Calu3 (cell line): ENCODE results near the gene CPNE7. TPM values are rescaled to one million over a fixed set of nuclear protein-coding genes. Genes with fewer than 3 reads are reported as not detected.

Experiments
- BruUV-seq: library from RNA; stranded (reverse); fragments of 400-500 nt; replicated peaks from 2 replicates; lab custom pipeline; 2021; lab: Mats Ljungman, UMichigan
- CTCF ChIA-PET: fragments of 300-600 bp; sonication (Branson Sonifier 250); formaldehyde crosslinking; loops from one replicate; lab custom pipeline; 2022; ENCODE audit warnings: antibody characterized with exemption; lab: Charles Lee
- DNase-seq: peaks from one replicate; pipeline ENCODE4 v3.0.0; 2022
- H3K27ac Mint-ChIP-seq: one replicate; pipeline ENCODE4 v1.8.0; 2022; ENCODE audit warnings: mixed read lengths; ENCODE audit not compliant: unreplicated experiment
- H3K27me3 Mint-ChIP-seq: one replicate; pipeline ENCODE4 v1.8.0; 2022; ENCODE audit warnings: mixed read lengths; ENCODE audit not compliant: unreplicated experiment
- H3K36me3 Mint-ChIP-seq: one replicate; pipeline ENCODE4 v1.8.0; 2022; ENCODE audit warnings: mild to moderate bottlenecking, moderate library complexity, mixed read lengths; ENCODE audit not compliant: insufficient read depth, unreplicated experiment
- H3K4me1 Mint-ChIP-seq: one replicate; pipeline ENCODE4 v1.8.0; 2022; ENCODE audit warnings: mild to moderate bottlenecking, low read depth, mixed read lengths; ENCODE audit not compliant: unreplicated experiment
- H3K4me3 Mint-ChIP-seq: one replicate; pipeline ENCODE4 v1.8.0; 2022; ENCODE audit warnings: mild to moderate bottlenecking, low read depth, moderate library complexity, mixed read lengths; ENCODE audit not compliant: unreplicated experiment
- H3K9me3 Mint-ChIP-seq: one replicate; pipeline ENCODE4 v1.8.0; 2022; ENCODE audit warnings: low read depth, mixed read lengths; ENCODE audit not compliant: unreplicated experiment
- CTCF ChIP-seq: fragments of 200-600 bp; IDR thresholded peaks from one replicate; pipeline ENCODE4 v1.8.0; 2022; ENCODE audit warnings: antibody characterized with exemption; ENCODE audit not compliant: unreplicated experiment
- intact Hi-C: fragments of 100-400 bp; cut with micrococcal nuclease; formaldehyde crosslinking; loops from one replicate; pipeline ENCODE4 v1.10.0; 2022; ENCODE audit not compliant: unreplicated experiment
- total RNA-seq: library from RNA; stranded (reverse); gene quantifications from 2 replicates; pipeline ENCODE4 v1.2.3, GENCODE V29; 2022

The CPNE7 gene
- total RNA-seq, 1 experiment from 2014 or later, result 31.3 TPM

GRCh38 chr16:89553733-89554132, 21.8 kb upstream of the CPNE7 start:
- no peak for TF ChIP-seq CTCF
- no peak for DNase-seq
- Mint-ChIP-seq H3K27ac (no peak overlapping the region), H3K4me1 (no peaks in the 10 kb centered on the region), H3K36me3 (peaks cover 82% of the 10 kb centered on the region), H3K27me3 (no peaks in the 10 kb centered on the region), H3K9me3 (no peaks in the 10 kb centered on the region), H3K4me3 (no peak overlapping the region)
- CTCF ChIA-PET, result no interaction called here
- intact Hi-C loops, result no loop called here
- BruUV-seq, result no TSS peak

GRCh38 chr16:89554343-89554742, 21.2 kb upstream of the CPNE7 start:
- DNase-seq, result no peak
- Mint-ChIP-seq H3K9me3 (no peaks in the 10 kb centered on the region), H3K4me3 (no peak overlapping the region), H3K27me3 (no peaks in the 10 kb centered on the region), H3K27ac (no peak overlapping the region), H3K4me1 (peaks cover 2% of the 10 kb centered on the region), H3K36me3 (peaks cover 82% of the 10 kb centered on the region)
- no TSS peak for BruUV-seq
- CTCF ChIA-PET, result interaction anchor here (0.7 kb wide), 1 partner anchor 224 kb away, joined by 3 read pairs; no protein-coding TSS in a partner anchor
- intact Hi-C loops, result no loop called here
- no peak for TF ChIP-seq CTCF

GRCh38 chr16:89555265-89555664, 20.3 kb upstream of the CPNE7 start:
- no peak overlapping the region for H3K4me3 Mint-ChIP-seq
- H3K9me3 Mint-ChIP-seq, result no peaks in the 10 kb centered on the region
- no peaks in the 10 kb centered on the region for H3K27me3 Mint-ChIP-seq
- no peak overlapping the region for H3K27ac Mint-ChIP-seq
- intact Hi-C loops, result no loop called here
- no peak for TF ChIP-seq CTCF
- DNase-seq, result no peak
- peaks cover 9% of the 10 kb centered on the region for H3K4me1 Mint-ChIP-seq
- BruUV-seq, result no TSS peak
- CTCF ChIA-PET, result interaction anchor here (0.5 kb wide), 1 partner anchor 12 kb away, joined by 7 read pairs; no protein-coding TSS in a partner anchor
- H3K36me3 Mint-ChIP-seq, result peaks cover 82% of the 10 kb centered on the region

GRCh38 chr16:89555780-89556179, 19.8 kb upstream of the CPNE7 start:
- intact Hi-C loops, result no loop called here
- BruUV-seq, result no TSS peak
- DNase-seq, result no peak
- Mint-ChIP-seq H3K27ac (no peak overlapping the region), H3K27me3 (no peaks in the 10 kb centered on the region), H3K36me3 (peaks cover 86% of the 10 kb centered on the region), H3K4me1 (peaks cover 9% of the 10 kb centered on the region), H3K4me3 (no peak overlapping the region), H3K9me3 (no peaks in the 10 kb centered on the region)
- CTCF ChIA-PET, result no interaction called here
- TF ChIP-seq CTCF, result no peak
